IMR-90 (cell line): Measurements from ENCODE around the gene INPP1. TPM values are rescaled to one million over a fixed set of nuclear protein-coding genes. Genes with fewer than 3 reads are reported as not detected.

Experiments
- ATAC-seq: fragments of 200-7000 bp; cut with Tn5 transposase; 2 replicates; pipeline ENCODE4 v1.9.1; 2020; ENCODE audit warnings: low read depth, mild to moderate bottlenecking, moderate library complexity
- BruUV-seq: library from RNA; stranded (reverse); fragments of 400-500 nt; replicated peaks from 2 replicates; lab custom pipeline; 2021; lab: Mats Ljungman, UMichigan
- CTCF ChIA-PET: fragments of 300-600 bp; formaldehyde crosslinking; extraction: SDS; loops from one replicate; lab custom pipeline; 2021; ENCODE audit warnings: antibody characterized with exemption; lab: Yijun Ruan, JAX
- POLR2A ChIA-PET: fragments of 300-600 bp; sonication (Branson Sonifier 250); formaldehyde crosslinking; loops from one replicate; lab custom pipeline; 2022; ENCODE audit warnings: antibody characterized with exemption; ENCODE audit not compliant: unreplicated experiment; lab: Charles Lee
- DNase-seq: peaks from one replicate; pipeline ENCODE4 v3.0.0; 2013
- H2AFZ ChIP-seq: replicated peaks from 2 replicates; pipeline ENCODE3; 2013; ENCODE audit warnings: low read length, mild to moderate bottlenecking; ENCODE audit not compliant: poor library complexity
- H2AK5ac ChIP-seq: 2 replicates; pipeline ENCODE4 v1.6.1; 2013; ENCODE audit warnings: low read depth, low read length, inconsistent platforms
- H2AK9ac ChIP-seq: replicated peaks from 2 replicates; pipeline ENCODE3; 2013; ENCODE audit warnings: mild to moderate bottlenecking, low read depth, low read length, moderate library complexity; ENCODE audit not compliant: poor library complexity
- H2BK120ac ChIP-seq: 2 replicates; pipeline ENCODE4 v1.6.1; 2013; ENCODE audit warnings: low read depth, low read length, inconsistent platforms
- H2BK15ac ChIP-seq: 3 replicates; pipeline ENCODE4 v1.6.1; 2013; ENCODE audit warnings: low read depth, low read length, inconsistent platforms
- H2BK20ac ChIP-seq: 2 replicates; pipeline ENCODE4 v1.6.1; 2013; ENCODE audit warnings: low read depth, mild to moderate bottlenecking, inconsistent platforms, low read length, moderate library complexity
- H2BK5ac ChIP-seq: 2 replicates; pipeline ENCODE4 v1.6.1; 2013; ENCODE audit warnings: mild to moderate bottlenecking, low read depth, low read length, inconsistent platforms; ENCODE audit not compliant: poor library complexity, severe bottlenecking
- H3K14ac ChIP-seq: replicated peaks from 2 replicates; pipeline ENCODE4 v1.6.1; 2013; ENCODE audit warnings: low read depth, low read length, inconsistent platforms
- H3K18ac ChIP-seq: 2 replicates; pipeline ENCODE4 v1.6.1; 2013; ENCODE audit warnings: low read depth, low read length, control low read depth
- H3K23ac ChIP-seq: 2 replicates; pipeline ENCODE4 v1.6.1; 2013; ENCODE audit warnings: low read depth, low read length, inconsistent platforms
- H3K27ac ChIP-seq: 2 replicates; pipeline ENCODE4 v1.5.1; 2013; ENCODE audit warnings: mild to moderate bottlenecking, control low read depth, low read length; ENCODE audit not compliant: insufficient read depth
- H3K27me3 ChIP-seq: 2 replicates; pipeline ENCODE4 v1.6.1; 2013; ENCODE audit warnings: low read length; ENCODE audit not compliant: control insufficient read depth, insufficient read depth
- H3K36me3 ChIP-seq: 2 replicates; pipeline ENCODE4 v1.6.1; 2013; ENCODE audit warnings: low read length, mixed read lengths; ENCODE audit not compliant: control insufficient read depth, insufficient read depth
- H3K4ac ChIP-seq: 2 replicates; pipeline ENCODE4 v1.6.1; 2013; ENCODE audit warnings: low read depth, low read length, inconsistent platforms
- H3K4me1 ChIP-seq: 2 replicates; pipeline ENCODE4 v1.6.1; 2013; ENCODE audit warnings: low read length, mixed read lengths; ENCODE audit not compliant: control insufficient read depth, insufficient read depth
- H3K4me2 ChIP-seq: 2 replicates; pipeline ENCODE4 v1.6.1; 2013; ENCODE audit warnings: low read depth, mild to moderate bottlenecking, control low read depth, low read length, moderate library complexity
- H3K4me3 ChIP-seq: 2 replicates; pipeline ENCODE4 v1.5.1; 2013; ENCODE audit warnings: low read depth, mild to moderate bottlenecking, control low read depth, low read length, moderate library complexity; ENCODE audit not compliant: insufficient read depth
- H3K56ac ChIP-seq: 2 replicates; pipeline ENCODE4 v1.6.1; 2013; ENCODE audit warnings: low read length, inconsistent platforms; ENCODE audit not compliant: insufficient read depth; ENCODE audit errors: extremely low read depth
- H3K79me1 ChIP-seq, 2 experiments: 2 replicates each; pipeline ENCODE4 v1.6.1; 2013; ENCODE audit warnings: low read length in 2 of 2, inconsistent platforms in 1 of 2, low read depth in 1 of 2
- H3K9ac ChIP-seq: 2 replicates; pipeline ENCODE4 v1.6.1; 2013; ENCODE audit warnings: low read depth, low read length, control low read depth
- H3K9me1 ChIP-seq: 2 replicates; pipeline ENCODE4 v1.6.1; 2013; ENCODE audit warnings: low read length, inconsistent platforms; ENCODE audit not compliant: insufficient read depth
- H3K9me3 ChIP-seq: 2 replicates; pipeline ENCODE4 v1.6.1; 2013; ENCODE audit warnings: low read length; ENCODE audit not compliant: control insufficient read depth, insufficient read depth
- H4K20me1 ChIP-seq: 2 replicates; pipeline ENCODE4 v1.6.1; 2013; ENCODE audit warnings: low read length, inconsistent platforms; ENCODE audit not compliant: insufficient read depth
- H4K5ac ChIP-seq: 2 replicates; pipeline ENCODE4 v1.6.1; 2013; ENCODE audit warnings: mild to moderate bottlenecking, low read depth, low read length, control low read depth
- H4K8ac ChIP-seq, 2 experiments: 2 replicates each; pipeline ENCODE4 v1.6.1; 2013; ENCODE audit warnings: low read depth in 2 of 2, low read length in 2 of 2, control low read depth in 1 of 2, inconsistent platforms in 1 of 2
- H4K91ac ChIP-seq: 2 replicates; pipeline ENCODE4 v1.6.1; 2013; ENCODE audit warnings: low read depth, low read length, inconsistent platforms; ENCODE audit not compliant: insufficient read depth
- BHLHE40 ChIP-seq: fragments of 150-350 bp; IDR thresholded peaks from 2 replicates; pipeline ENCODE4 v1.6.1; 2016; ENCODE audit warnings: mild to moderate bottlenecking, low read depth, low read length
- CEBPB ChIP-seq: IDR thresholded peaks from 2 replicates; pipeline ENCODE4 v1.6.1; 2012; ENCODE audit warnings: low read depth, low read length, improper control_type of control experiment
- FOS ChIP-seq: fragments of 150-350 bp; IDR thresholded peaks from 2 replicates; pipeline ENCODE4 v1.6.1; 2016; ENCODE audit warnings: low read depth, low read length
- MAFK ChIP-seq: IDR thresholded peaks from 2 replicates; pipeline ENCODE4 v1.6.1; 2012; ENCODE audit warnings: low read depth, low read length, improper control_type of control experiment
- POLR2A ChIP-seq: IDR thresholded peaks from 2 replicates; pipeline ENCODE4 v1.6.1; 2012; ENCODE audit warnings: mild to moderate bottlenecking, low read depth, low read length
- RCOR1 ChIP-seq: IDR thresholded peaks from 2 replicates; pipeline ENCODE4 v1.6.1; 2012; ENCODE audit warnings: mild to moderate bottlenecking, low read length, improper control_type of control experiment; ENCODE audit not compliant: insufficient replicate concordance
- RFX5 ChIP-seq: IDR thresholded peaks from 2 replicates; pipeline ENCODE4 v1.8.0; 2012; ENCODE audit warnings: low read depth, mild to moderate bottlenecking, low read length, moderate library complexity
- SMC3 ChIP-seq: fragments of 150-350 bp; IDR thresholded peaks from 2 replicates; pipeline ENCODE4 v1.6.1; 2016; ENCODE audit warnings: low read depth, mild to moderate bottlenecking, antibody characterized with exemption, low read length, moderate library complexity
- WGBS, 2 experiments: methylation state at CpG; one replicate each; pipeline versions ENCODE4 v1.1.5 to v1.1.7; 2013; ENCODE audit warnings: missing lambda C conversion rate in 2 of 2; ENCODE audit not compliant: insufficient read length in 1 of 2; ENCODE audit errors: extremely low coverage in 2 of 2; 5-methylcytosine and 5-hydroxymethylcytosine counted together
- dilution Hi-C: fragments of 300-500 bp; cut with HindIII; formaldehyde crosslinking; loops from one replicate; pipeline ENCODE4 v1.14.3; 2018; ENCODE audit warnings: low sequenced_read_pairs; ENCODE audit not compliant: unreplicated experiment
- in situ Hi-C: fragments of 300-500 bp; cut with MboI; formaldehyde crosslinking; loops from 3 replicates; pipeline ENCODE4 v1.14.3; 2019; ENCODE audit warnings: low sequenced_read_pairs, inconsistent platforms, mixed read lengths
- intact Hi-C: fragments of 100-400 bp; cut with micrococcal nuclease; formaldehyde crosslinking; loops from 2 replicates; pipeline ENCODE4 v1.10.0; 2022
- polyA plus RNA-seq, 3 experiments: library from polyadenylated mRNA; depleted of rRNA; stranded (reverse); fragments of >200 nt; gene quantifications; 2 replicates each; pipeline ENCODE4 v1.2.3, GENCODE V29; 2012; ENCODE audit warnings: low replicate concordance in 1 of 3
- total RNA-seq: library from RNA; depleted of rRNA; stranded (reverse); fragments of >200 nt; gene quantifications from 2 replicates; pipeline ENCODE4 v1.2.3, GENCODE V29; 2012
- TF ChIP-seq, protein P1 (sequence below): fragments of 150-350 bp; IDR thresholded peaks from 2 replicates; pipeline ENCODE4 v1.6.1; 2016; ENCODE audit warnings: low read depth, mild to moderate bottlenecking, low read length, moderate library complexity, borderline replicate concordance
- TF ChIP-seq, protein P2 (sequence below): conservative IDR thresholded peaks from 2 replicates; pipeline ENCODE4 v1.5.1; 2012; ENCODE audit warnings: mild to moderate bottlenecking, low read depth, low read length, improper control_type of control experiment
- TF ChIP-seq, protein P3 (sequence below): fragments of 150-350 bp; IDR thresholded peaks from 2 replicates; pipeline ENCODE4 v1.6.1; 2017; ENCODE audit warnings: mild to moderate bottlenecking, antibody characterized with exemption, low read length, low read depth

The INPP1 gene
- total and polyA plus RNA-seq, 2 of the 4 experiments (the other 2 are of a cell fraction): 4.1 to 10.1 TPM

DNA sequence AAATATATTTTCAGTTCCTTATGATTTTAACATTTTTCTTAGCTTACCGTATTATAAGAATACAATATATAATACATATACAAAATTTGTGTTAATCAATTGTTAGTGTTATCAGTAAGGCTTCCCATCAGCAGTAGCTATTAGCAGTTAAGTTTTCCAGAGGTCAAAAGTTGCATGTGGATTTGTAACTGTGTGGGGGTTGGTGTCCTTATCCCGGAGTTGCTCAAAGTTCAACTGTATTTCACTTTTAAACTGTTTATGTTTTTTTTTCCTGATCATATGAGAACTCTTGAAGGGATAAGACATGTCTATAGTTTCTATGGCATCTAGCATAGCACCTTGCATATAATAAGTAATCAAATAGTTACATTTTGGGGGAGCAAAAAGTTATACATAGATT lies 52.9 kb downstream of the INPP1 start:
- Histone ChIP-seq H4K91ac (no peak overlapping the region), H3K36me3 (no peaks in the 10 kb centered on the region), H4K5ac (no peak overlapping the region), H4K8ac (no peak overlapping the region), H3K9me1 (no peaks in the 10 kb centered on the region), H3K27ac (no peak overlapping the region), H2BK20ac (no peak overlapping the region), H2AFZ (no peak overlapping the region), H3K4ac (no peak overlapping the region), H3K79me1 (no peaks in the 10 kb centered on the region), H3K4me2 (no peak overlapping the region), H3K23ac (no peak overlapping the region), H3K4me3 (no peak overlapping the region), H3K18ac (no peak overlapping the region), H2BK120ac (no peak overlapping the region), H3K9ac (no peak overlapping the region), H3K14ac (no peak overlapping the region), H2AK5ac (no peak overlapping the region), H2AK9ac (no peak overlapping the region), H2BK15ac (no peak overlapping the region), H3K56ac (no peak overlapping the region), H4K20me1 (no peaks in the 10 kb centered on the region), H3K27me3 (peaks cover 11% of the 10 kb centered on the region), H3K4me1 (no peaks in the 10 kb centered on the region), H3K9me3 (no peaks in the 10 kb centered on the region), H2BK5ac (no peak overlapping the region)
- no peak for TF ChIP-seq FOS
- TF ChIP-seq SMC3: no peak
- TF ChIP-seq CEBPB: no peak
- TF ChIP-seq, protein P1, sequence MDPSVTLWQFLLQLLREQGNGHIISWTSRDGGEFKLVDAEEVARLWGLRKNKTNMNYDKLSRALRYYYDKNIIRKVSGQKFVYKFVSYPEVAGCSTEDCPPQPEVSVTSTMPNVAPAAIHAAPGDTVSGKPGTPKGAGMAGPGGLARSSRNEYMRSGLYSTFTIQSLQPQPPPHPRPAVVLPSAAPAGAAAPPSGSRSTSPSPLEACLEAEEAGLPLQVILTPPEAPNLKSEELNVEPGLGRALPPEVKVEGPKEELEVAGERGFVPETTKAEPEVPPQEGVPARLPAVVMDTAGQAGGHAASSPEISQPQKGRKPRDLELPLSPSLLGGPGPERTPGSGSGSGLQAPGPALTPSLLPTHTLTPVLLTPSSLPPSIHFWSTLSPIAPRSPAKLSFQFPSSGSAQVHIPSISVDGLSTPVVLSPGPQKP: no peak
- TF ChIP-seq, protein P2, sequence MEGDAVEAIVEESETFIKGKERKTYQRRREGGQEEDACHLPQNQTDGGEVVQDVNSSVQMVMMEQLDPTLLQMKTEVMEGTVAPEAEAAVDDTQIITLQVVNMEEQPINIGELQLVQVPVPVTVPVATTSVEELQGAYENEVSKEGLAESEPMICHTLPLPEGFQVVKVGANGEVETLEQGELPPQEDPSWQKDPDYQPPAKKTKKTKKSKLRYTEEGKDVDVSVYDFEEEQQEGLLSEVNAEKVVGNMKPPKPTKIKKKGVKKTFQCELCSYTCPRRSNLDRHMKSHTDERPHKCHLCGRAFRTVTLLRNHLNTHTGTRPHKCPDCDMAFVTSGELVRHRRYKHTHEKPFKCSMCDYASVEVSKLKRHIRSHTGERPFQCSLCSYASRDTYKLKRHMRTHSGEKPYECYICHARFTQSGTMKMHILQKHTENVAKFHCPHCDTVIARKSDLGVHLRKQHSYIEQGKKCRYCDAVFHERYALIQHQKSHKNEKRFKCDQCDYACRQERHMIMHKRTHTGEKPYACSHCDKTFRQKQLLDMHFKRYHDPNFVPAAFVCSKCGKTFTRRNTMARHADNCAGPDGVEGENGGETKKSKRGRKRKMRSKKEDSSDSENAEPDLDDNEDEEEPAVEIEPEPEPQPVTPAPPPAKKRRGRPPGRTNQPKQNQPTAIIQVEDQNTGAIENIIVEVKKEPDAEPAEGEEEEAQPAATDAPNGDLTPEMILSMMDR: no peak
- no peak for TF ChIP-seq RFX5
- TF ChIP-seq BHLHE40: no peak
- TF ChIP-seq MAFK: no peak
- TF ChIP-seq, protein P3, sequence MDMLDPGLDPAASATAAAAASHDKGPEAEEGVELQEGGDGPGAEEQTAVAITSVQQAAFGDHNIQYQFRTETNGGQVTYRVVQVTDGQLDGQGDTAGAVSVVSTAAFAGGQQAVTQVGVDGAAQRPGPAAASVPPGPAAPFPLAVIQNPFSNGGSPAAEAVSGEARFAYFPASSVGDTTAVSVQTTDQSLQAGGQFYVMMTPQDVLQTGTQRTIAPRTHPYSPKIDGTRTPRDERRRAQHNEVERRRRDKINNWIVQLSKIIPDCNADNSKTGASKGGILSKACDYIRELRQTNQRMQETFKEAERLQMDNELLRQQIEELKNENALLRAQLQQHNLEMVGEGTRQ: no peak
- no peak for TF ChIP-seq POLR2A
- TF ChIP-seq RCOR1: no peak
- intact Hi-C loops: no loop called here
- ChIA-PET POLR2A (no interaction called here), CTCF (no interaction called here)
- dilution Hi-C loops: no loop called here
- WGBS, 2 experiments: no CpG with 5 or more reads among the region's 2 CpGs
- ATAC-seq (no peak), DNase-seq (no peak)
- in situ Hi-C loops: no loop called here
- no TSS peak for BruUV-seq
